Peyer's patch (tissue), 4 donors: ENCODE measurements around the gene BRF1.

Experiments used
- POLR2A ChIP-seq, 2 donors: fragments of 450-650 bp; IDR thresholded peaks; one replicate each; pipeline ENCODE4 v1.5.1; 2017; ENCODE audit warnings: antibody characterized with exemption in 2 of 2, mild to moderate bottlenecking in 2 of 2, moderate library complexity in 2 of 2
- TF ChIP-seq, protein P1 (sequence below), 6 experiments: fragments of 450-650 bp in 4 of 6; fragments of 200-600 bp in 2 of 6; sonication (generic) in 1 of 6; IDR thresholded peaks; one replicate each; pipeline ENCODE4 v1.5.1; 2017 to 2019; ENCODE audit warnings: antibody characterized with exemption in 6 of 6, mild to moderate bottlenecking in 3 of 6, moderate library complexity in 1 of 6

- TF ChIP-seq, protein P1, sequence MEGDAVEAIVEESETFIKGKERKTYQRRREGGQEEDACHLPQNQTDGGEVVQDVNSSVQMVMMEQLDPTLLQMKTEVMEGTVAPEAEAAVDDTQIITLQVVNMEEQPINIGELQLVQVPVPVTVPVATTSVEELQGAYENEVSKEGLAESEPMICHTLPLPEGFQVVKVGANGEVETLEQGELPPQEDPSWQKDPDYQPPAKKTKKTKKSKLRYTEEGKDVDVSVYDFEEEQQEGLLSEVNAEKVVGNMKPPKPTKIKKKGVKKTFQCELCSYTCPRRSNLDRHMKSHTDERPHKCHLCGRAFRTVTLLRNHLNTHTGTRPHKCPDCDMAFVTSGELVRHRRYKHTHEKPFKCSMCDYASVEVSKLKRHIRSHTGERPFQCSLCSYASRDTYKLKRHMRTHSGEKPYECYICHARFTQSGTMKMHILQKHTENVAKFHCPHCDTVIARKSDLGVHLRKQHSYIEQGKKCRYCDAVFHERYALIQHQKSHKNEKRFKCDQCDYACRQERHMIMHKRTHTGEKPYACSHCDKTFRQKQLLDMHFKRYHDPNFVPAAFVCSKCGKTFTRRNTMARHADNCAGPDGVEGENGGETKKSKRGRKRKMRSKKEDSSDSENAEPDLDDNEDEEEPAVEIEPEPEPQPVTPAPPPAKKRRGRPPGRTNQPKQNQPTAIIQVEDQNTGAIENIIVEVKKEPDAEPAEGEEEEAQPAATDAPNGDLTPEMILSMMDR (IDR thresholded peaks at IDR 0.05), result no peak
- TF ChIP-seq POLR2A (IDR thresholded peaks at IDR 0.05), result no peak
These were observed 35.1 kb upstream of the BRF1 start for GRCh38 chr14:105335735-105336476.
